SK-N-MC (cell line): ENCODE measurements around the gene ANGEL2.
"Not testable (repeated sequence)": the region's sequence is repeated elsewhere in the genome, so short reads cannot be mapped to it uniquely, and the experiment has no call there.

ENCODE experiments used
- DNase-seq: peaks from one replicate; pipeline ENCODE4 v3.0.0-alpha.2; 2011; ENCODE audit warnings: low read depth, low spot score
- H3K27ac ChIP-seq: fragments of 200-600 bp; sonication (generic); 2 replicates; pipeline ENCODE4 v1.5.1; 2016; ENCODE audit warnings: mixed run types
- H3K36me3 ChIP-seq: fragments of 200-600 bp; sonication (generic); 2 replicates; pipeline ENCODE4 v1.6.1; 2017; ENCODE audit warnings: antibody characterized with exemption, low read length, mixed read lengths; ENCODE audit not compliant: insufficient read depth
- H3K4me3 ChIP-seq: fragments of 200-600 bp; sonication (generic); 2 replicates; pipeline ENCODE4 v1.5.1; 2016
- H3K9ac ChIP-seq: fragments of 200-600 bp; sonication (generic); 2 replicates; pipeline ENCODE4 v1.8.0; 2017; ENCODE audit warnings: mixed run types, mixed read lengths; ENCODE audit not compliant: insufficient read length
- H3K9me3 ChIP-seq: fragments of 200-600 bp; sonication (generic); 2 replicates; pipeline ENCODE4 v1.6.1; 2017; ENCODE audit warnings: low read depth, mild to moderate bottlenecking, antibody characterized with exemption, low read length, moderate library complexity, mixed read lengths
- EZH2 ChIP-seq: fragments of 200-600 bp; sonication (generic); IDR thresholded peaks from one replicate; pipeline ENCODE4 v1.6.1; 2017; ENCODE audit warnings: antibody characterized with exemption
- FOXP2 ChIP-seq: optimal IDR thresholded peaks from 2 replicates; pipeline ENCODE3; 2011; ENCODE audit warnings: mild to moderate bottlenecking, moderate library complexity; ENCODE audit not compliant: insufficient read depth; ENCODE audit errors: extremely low read length, control extremely low read depth
- POLR2AphosphoS5 ChIP-seq: IDR thresholded peaks from 2 replicates; pipeline ENCODE4 v1.6.1; 2012; ENCODE audit warnings: mild to moderate bottlenecking, low read depth, low read length, borderline replicate concordance

ANGEL2 gene

GRCh38 chr1:212994926-212995325 lies 20.7 kb downstream of the ANGEL2 start:
- Histone ChIP-seq H3K4me3 (no peak overlapping the region), H3K36me3 (peaks cover 40% of the 10 kb centered on the region), H3K27ac (no peak overlapping the region), H3K9me3 (no peaks in the 10 kb centered on the region), H3K9ac (no peak overlapping the region)
- DNase-seq, result no peak
- TF ChIP-seq POLR2AphosphoS5 (no peak), EZH2 (no peak), FOXP2 (no peak)

- H3K4me3 ChIP-seq, H3K9me3 ChIP-seq, H3K27ac ChIP-seq, H3K9ac ChIP-seq, DNase-seq: not testable (repeated sequence)
- peaks cover 43% of the 10 kb centered on the region for H3K36me3 ChIP-seq
These were observed 21.7 kb downstream of the ANGEL2 start for GRCh38 chr1:212993960-212994359.

- Histone ChIP-seq H3K27ac (no peak overlapping the region), H3K4me3 (no peak overlapping the region), H3K9ac (no peak overlapping the region), H3K9me3 (no peaks in the 10 kb centered on the region), H3K36me3 (peaks cover 30% of the 10 kb centered on the region)
- TF ChIP-seq FOXP2 (no peak), POLR2AphosphoS5 (no peak), EZH2 (no peak)
- no peak for DNase-seq
These were observed 25.4 kb downstream of the ANGEL2 start for GRCh38 chr1:212990276-212990675.

- no peaks in the 10 kb centered on the region for H3K9me3 ChIP-seq
- H3K36me3 ChIP-seq, result peaks cover 21% of the 10 kb centered on the region
- no peak for DNase-seq
- no peak overlapping the region for H3K9ac ChIP-seq
- TF ChIP-seq POLR2AphosphoS5, result no peak
- no peak for TF ChIP-seq EZH2
- no peak for TF ChIP-seq FOXP2
- no peak overlapping the region for H3K4me3 ChIP-seq
- H3K27ac ChIP-seq, result no peak overlapping the region
These were observed 27.9 kb downstream of the ANGEL2 start for GRCh38 chr1:212987702-212988322.

GRCh38 chr1:212986551-212986950 lies 29.1 kb downstream of the ANGEL2 start:
- Histone ChIP-seq H3K4me3 (no peak overlapping the region), H3K27ac (no peak overlapping the region), H3K9ac (no peak overlapping the region), H3K9me3 (no peaks in the 10 kb centered on the region), H3K36me3 (peaks cover 13% of the 10 kb centered on the region; the same call in 1 of the 2 replicates)
- TF ChIP-seq POLR2AphosphoS5, result no peak
- TF ChIP-seq FOXP2, result no peak
- TF ChIP-seq EZH2, result no peak
- DNase-seq, result no peak

GRCh38 chr1:212984522-212985291 lies 31.0 kb downstream of the ANGEL2 start:
- Histone ChIP-seq H3K27ac (no peak overlapping the region), H3K4me3 (no peak overlapping the region), H3K9me3 (no peaks in the 10 kb centered on the region), H3K9ac (no peak overlapping the region), H3K36me3 (peaks cover 4% of the 10 kb centered on the region; the same call in 1 of the 2 replicates)
- no peak for DNase-seq
- TF ChIP-seq EZH2 (no peak), FOXP2 (no peak)

- no peak overlapping the region for H3K27ac ChIP-seq
- TF ChIP-seq POLR2AphosphoS5 (no peak), FOXP2 (no peak), EZH2 (no peak)
- no peak for DNase-seq
- no peaks in the 10 kb centered on the region for H3K36me3 ChIP-seq
- H3K9me3 ChIP-seq, result no peaks in the 10 kb centered on the region
- no peak overlapping the region for H3K4me3 ChIP-seq
- no peak overlapping the region for H3K9ac ChIP-seq
These were observed 32.2 kb downstream of the ANGEL2 start for GRCh38 chr1:212983482-212983881.

- Histone ChIP-seq H3K9me3 (no peaks in the 10 kb centered on the region), H3K9ac (no peak overlapping the region), H3K27ac (no peak overlapping the region), H3K36me3 (no peaks in the 10 kb centered on the region), H3K4me3 (no peak overlapping the region)
- TF ChIP-seq FOXP2 (no peak), EZH2 (no peak), POLR2AphosphoS5 (no peak)
- no peak for DNase-seq
These were observed 33.1 kb downstream of the ANGEL2 start for GRCh38 chr1:212982430-212983152.
